GM18867 (cell line): ENCODE measurements around the gene PDLIM1.

ENCODE experiments used
- ATAC-seq: cut with Tn5 transposase; IDR thresholded peaks from one replicate; pipeline ENCODE4 v1.9.1; 2021; ENCODE audit warnings: mild to moderate bottlenecking, moderate library complexity; ENCODE audit not compliant: unreplicated experiment

PDLIM1 gene

GRCh38 chr10:95265572-95265971 is 25.2 kb downstream of the PDLIM1 start:
- no peak for ATAC-seq

- ATAC-seq, result no peak
Observed at GRCh38 chr10:95264227-95265051, 26.4 kb downstream of the PDLIM1 start.

GRCh38 chr10:95263864-95264226 is 27.0 kb downstream of the PDLIM1 start:
- no peak for ATAC-seq

GRCh38 chr10:95262763-95263518 is 27.9 kb downstream of the PDLIM1 start:
- ATAC-seq, result no peak

- no peak for ATAC-seq
Observed at GRCh38 chr10:95261926-95262325, 28.9 kb downstream of the PDLIM1 start.

- no peak for ATAC-seq
Observed at GRCh38 chr10:95260909-95261552, 29.8 kb downstream of the PDLIM1 start.

GRCh38 chr10:95260397-95260881 is 30.4 kb downstream of the PDLIM1 start:
- ATAC-seq, result no peak

GRCh38 chr10:95257849-95258248 is 33.0 kb downstream of the PDLIM1 start:
- ATAC-seq, result no peak

- ATAC-seq, result no peak
Observed at GRCh38 chr10:95256268-95256667, 34.5 kb downstream of the PDLIM1 start.

- ATAC-seq, result no peak
Observed at GRCh38 chr10:95254629-95255028, 36.2 kb downstream of the PDLIM1 start.

- no peak for ATAC-seq
Observed at GRCh38 chr10:95253686-95254085, 37.1 kb downstream of the PDLIM1 start.

GRCh38 chr10:95253007-95253406 is 37.8 kb downstream of the PDLIM1 start:
- no peak for ATAC-seq

GRCh38 chr10:95250856-95251255 is 39.9 kb downstream of the PDLIM1 start:
- ATAC-seq, result no peak

- no peak for ATAC-seq
Observed at GRCh38 chr10:95249467-95249866, 41.3 kb downstream of the PDLIM1 start.

- ATAC-seq, result no peak
Observed at GRCh38 chr10:95248989-95249388, 41.8 kb downstream of the PDLIM1 start.

GRCh38 chr10:95247881-95248583 is 42.8 kb downstream of the PDLIM1 start:
- ATAC-seq, result no peak

GRCh38 chr10:95247200-95247880 is 43.5 kb downstream of the PDLIM1 start:
- ATAC-seq, result no peak

- ATAC-seq, result peak; percentile 35
Observed at GRCh38 chr10:95246582-95247051, 44.2 kb downstream of the PDLIM1 start.

- peak; percentile 94 for ATAC-seq
Observed at GRCh38 chr10:95245425-95246055, 45.3 kb downstream of the PDLIM1 start.

- ATAC-seq, result no peak
Observed at GRCh38 chr10:95244152-95244551, 46.7 kb downstream of the PDLIM1 start.
